Psoas muscle (tissue), 8 donors: ENCODE data around the gene TBXAS1. TPM values are rescaled to one million over a fixed set of nuclear protein-coding genes. Genes with fewer than 3 reads are reported as not detected.

Experiments
- ATAC-seq, 4 donors: fragments of 200-7000 bp; cut with Tn5 transposase; one replicate each; pipeline ENCODE4 v1.9.1; 2020; ENCODE audit warnings: moderate library complexity in 3 of 4, mild to moderate bottlenecking in 2 of 4
- DNase-seq, 2 donors: peaks; one replicate each; pipeline ENCODE4 v3.0.0-alpha.2; 2020
- H3K27ac ChIP-seq: fragments of 200-600 bp; one replicate; pipeline ENCODE4 v1.8.0; 2022
- H3K27me3 ChIP-seq, 3 donors: fragments of 200-600 bp in 1 of 3; one replicate each; pipeline versions ENCODE4 v1.6.1 to v1.8.0; 2013 to 2022; ENCODE audit warnings: low read length in 2 of 3, mild to moderate bottlenecking in 2 of 3, moderate library complexity in 1 of 3; ENCODE audit not compliant: insufficient read depth in 3 of 3
- H3K36me3 ChIP-seq, 2 donors: fragments of 200-600 bp in 1 of 2; one replicate each; pipeline versions ENCODE4 v1.6.1 to v1.8.0; 2013 to 2022; ENCODE audit warnings: low read depth in 1 of 2, mild to moderate bottlenecking in 1 of 2, moderate library complexity in 1 of 2; ENCODE audit not compliant: insufficient read depth in 1 of 2
- H3K4me1 ChIP-seq: fragments of 200-600 bp; one replicate; pipeline ENCODE4 v1.8.0; 2022
- H3K4me3 ChIP-seq: fragments of 200-600 bp; one replicate; pipeline ENCODE4 v1.8.0; 2022; ENCODE audit warnings: mild to moderate bottlenecking
- H3K9me3 ChIP-seq: fragments of 200-600 bp; one replicate; pipeline ENCODE4 v1.8.0; 2022
- CTCF ChIP-seq: fragments of 200-600 bp; IDR thresholded peaks from one replicate; pipeline ENCODE4 v1.8.0; 2022; ENCODE audit warnings: antibody characterized with exemption
- WGBS, 3 donors: extraction: QIAGEN DNeasy Blood & Tissue Kit; methylation state at CpG; one replicate each; pipeline versions ENCODE4 v1.1.6 to v1.1.7; 2013; 5-methylcytosine and 5-hydroxymethylcytosine counted together
- intact Hi-C, 2 donors: fragments of 100-400 bp; cut with DNase I; formaldehyde crosslinking; loops; one replicate each; pipeline versions ENCODE4 v1.11.0 to v1.14.2; 2022
- polyA plus RNA-seq, 3 donors: library from polyadenylated mRNA; stranded (reverse); fragments of 200-250 nt; gene quantifications; one replicate each; pipeline ENCODE4 v1.2.3, GENCODE V29; 2013
- total RNA-seq, 4 donors: library from RNA; stranded (reverse); fragmentation: NEBNext Ultra II Directional in 2 of 4; extraction: Animal tissue kit (Norgen Biotek cat#: 25700) in 2 of 4; gene quantifications; one replicate each; pipeline versions ENCODE4 v1.2.1 to v1.2.4, GENCODE V29; 2021 to 2023
- donor health status: healthy with polysubstance abuse.
- donor health status: DM: no; HTN: no; CAD: no; lungs with moderate emphysema.
- donor health status: Bipolar disorder and iron deficiency.
- donor health status: healthy.
- donor health status: DM: yes; HTN: yes; CAD: no.
- donor health status: DM: no; HTN: no; CAD: no.
- donor health status: DM: no; HTN: no; CAD: no.
- donor health status: DM: yes; HTN: yes; CAD: no.

The TBXAS1 gene
- total and polyA plus RNA-seq, 7 donors, result 0.90 to 2.9 (median 2.0) TPM

DNA sequence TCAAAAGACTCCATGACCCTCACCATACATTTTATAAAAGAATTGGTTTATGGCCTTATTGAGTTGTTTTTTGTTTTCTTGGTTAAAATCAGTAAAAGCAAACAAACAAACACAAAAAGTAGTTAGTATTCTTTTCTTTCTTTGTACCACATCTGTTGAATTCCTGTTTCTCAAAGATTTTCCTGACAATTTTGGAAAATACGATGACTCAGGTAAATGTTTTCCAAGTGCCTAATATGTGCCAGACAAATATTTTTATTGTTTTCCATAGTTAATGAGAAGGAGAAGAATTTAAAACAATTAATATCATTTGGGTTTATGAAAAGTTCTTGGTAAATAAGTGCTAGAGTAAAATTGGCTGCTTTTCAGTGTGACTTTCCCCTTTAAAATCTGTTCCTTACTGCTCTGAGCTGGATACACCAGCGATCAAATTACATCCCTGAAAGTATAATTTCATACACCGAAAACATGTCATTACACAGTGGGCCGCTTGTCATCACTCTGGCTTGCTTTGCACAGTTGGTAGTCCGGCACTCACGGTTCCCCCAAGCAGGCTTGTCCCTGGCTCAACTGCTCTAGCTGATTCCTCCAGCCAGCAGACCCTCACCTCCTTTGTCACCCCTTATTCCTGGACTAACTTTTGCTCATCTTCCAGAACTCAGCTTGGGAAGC lies 80.5 kb downstream of the TBXAS1 start:
- no peak overlapping the region for H3K4me3 ChIP-seq
- WGBS, 3 donors, result 23 to 37% (median 25%) methylated on average over 6 of the region's 6 CpGs
- intact Hi-C loops, result no loop called here
- peaks cover 6% of the 10 kb centered on the region for H3K9me3 ChIP-seq
- H3K36me3 ChIP-seq, result no peaks in the 10 kb centered on the region
- H3K27ac ChIP-seq, result no peak overlapping the region
- no peak for TF ChIP-seq CTCF
- H3K27me3 ChIP-seq, result no peaks in the 10 kb centered on the region
- DNase-seq (no peak), ATAC-seq (peak; percentile 36 to 81 (median 44))
- no peaks in the 10 kb centered on the region for H3K4me1 ChIP-seq

DNA sequence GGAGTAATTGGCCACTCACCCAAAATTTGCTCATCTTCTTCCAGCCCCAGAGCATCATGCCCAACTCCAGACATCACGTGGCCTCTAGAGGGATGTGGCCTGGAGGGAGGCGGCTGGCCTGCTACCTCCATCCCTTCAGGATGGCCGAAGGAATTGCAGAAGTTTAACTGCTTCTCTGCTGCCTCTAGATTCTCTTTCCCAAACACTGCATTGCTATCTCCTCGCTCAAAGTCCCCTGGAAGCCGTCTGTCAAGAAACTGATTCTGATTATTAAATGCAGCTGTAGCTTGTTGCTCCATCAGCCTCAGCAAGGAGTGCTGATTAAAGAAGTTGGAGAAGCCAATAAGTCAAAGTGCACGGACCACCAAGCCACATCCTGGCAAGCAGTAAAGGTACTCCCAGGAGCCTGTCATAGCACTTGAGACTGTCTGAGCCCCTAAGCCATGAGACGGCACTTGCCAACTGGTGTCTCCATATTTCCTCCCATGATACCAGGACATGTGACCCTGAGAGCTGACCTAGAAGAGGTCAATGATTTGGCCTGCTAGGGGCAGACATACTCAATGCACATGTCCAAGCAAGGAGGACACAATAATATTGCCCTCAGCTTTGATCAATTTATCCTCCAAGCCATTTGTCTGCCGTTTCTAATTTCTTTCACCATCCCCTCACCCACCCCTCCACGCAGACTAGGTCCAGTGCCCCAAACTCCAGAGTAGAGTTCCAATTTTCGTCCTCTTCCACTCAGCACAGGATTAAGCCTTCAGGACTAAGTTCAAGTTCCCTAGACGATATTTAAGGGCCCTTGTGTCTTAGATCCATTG lies 84.2 kb downstream of the TBXAS1 start:
- TF ChIP-seq CTCF, result no peak
- 67 to 72% (median 70%) methylated on average over 11 of the region's 11 CpGs for WGBS, 3 donors
- intact Hi-C loops, result no loop called here
- Histone ChIP-seq H3K27ac (no peak overlapping the region), H3K36me3 (no peaks in the 10 kb centered on the region), H3K27me3 (no peaks in the 10 kb centered on the region), H3K4me3 (no peak overlapping the region), H3K4me1 (peaks cover 6% of the 10 kb centered on the region), H3K9me3 (no peaks in the 10 kb centered on the region)
- peak in 1 of 4 donors; percentile 37 for ATAC-seq
- no peak for DNase-seq

GRCh38 chr7:139913845-139914135 lies 84.7 kb downstream of the TBXAS1 start:
- H3K27me3 ChIP-seq, result no peaks in the 10 kb centered on the region
- DNase-seq, result no peak
- H3K4me3 ChIP-seq, result no peak overlapping the region
- peaks cover 6% of the 10 kb centered on the region for H3K4me1 ChIP-seq
- H3K27ac ChIP-seq, result no peak overlapping the region
- no peak for ATAC-seq
- intact Hi-C loops, result no loop called here
- 87 to 94% (median 93%) methylated on average over 4 of the region's 4 CpGs for WGBS, 3 donors
- H3K9me3 ChIP-seq, result no peaks in the 10 kb centered on the region
- no peak for TF ChIP-seq CTCF
- H3K36me3 ChIP-seq, result no peaks in the 10 kb centered on the region

DNA sequence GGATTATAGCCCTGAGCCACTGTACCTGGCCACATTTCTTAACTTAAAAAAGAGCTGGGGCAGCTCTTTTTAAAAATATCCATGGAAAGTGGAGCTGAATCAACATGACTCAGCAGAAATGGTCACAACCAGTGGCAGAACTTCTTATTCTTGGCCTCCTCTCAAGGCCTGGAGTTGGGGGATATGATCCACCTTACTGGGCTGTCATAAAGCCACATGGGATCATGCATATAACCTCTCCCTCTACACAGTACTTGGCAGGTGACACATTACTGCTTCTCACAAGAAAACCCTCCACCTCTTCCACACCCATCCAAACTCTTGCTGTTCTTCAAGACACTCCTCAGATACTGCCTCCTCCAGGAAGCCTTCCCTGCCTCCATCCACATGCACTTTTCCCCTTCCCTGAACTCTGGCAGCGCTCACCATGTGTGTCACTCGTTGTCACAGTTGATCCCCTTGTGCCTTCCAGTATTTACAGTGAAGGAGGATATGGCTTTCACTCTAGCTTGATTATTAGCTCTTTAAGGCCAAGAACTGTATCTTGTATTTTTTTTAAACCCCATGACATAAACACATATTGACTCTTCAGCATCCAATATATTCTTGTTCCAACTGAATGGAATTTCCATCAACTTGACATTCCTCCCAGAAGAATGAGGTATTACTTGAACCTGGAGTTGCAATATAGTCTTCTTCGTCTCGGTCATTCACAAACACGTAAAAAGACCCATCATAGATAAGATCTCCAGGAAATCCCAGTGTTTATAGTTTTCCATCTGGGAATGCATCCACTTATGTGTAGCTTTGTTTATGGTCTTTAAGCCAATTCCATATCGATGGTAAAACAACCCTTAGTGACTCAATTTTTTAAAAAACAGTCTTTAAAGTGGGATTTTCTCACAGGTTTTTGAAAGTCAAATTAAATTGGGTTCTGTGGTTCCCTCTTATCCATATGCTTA lies 85.5 kb downstream of the TBXAS1 start:
- intact Hi-C loops, result no loop called here
- Histone ChIP-seq H3K27ac (no peak overlapping the region), H3K9me3 (no peaks in the 10 kb centered on the region), H3K27me3 (no peaks in the 10 kb centered on the region), H3K36me3 (no peaks in the 10 kb centered on the region), H3K4me3 (no peak overlapping the region), H3K4me1 (peaks cover 6% of the 10 kb centered on the region)
- WGBS, 3 donors, result 78 to 85% (median 81%) methylated on average over 6 of the region's 6 CpGs
- DNase-seq, result no peak
- TF ChIP-seq CTCF, result no peak
- no peak for ATAC-seq
